Retinal pigment epithelial cell (primary cell): Measurements from ENCODE around the gene TSNAX.

Experiments used
- DNase-seq: peaks from one replicate; pipeline ENCODE4 v3.0.0-alpha.2; 2010; ENCODE audit warnings: low read depth
- H3K4me3 ChIP-seq: 2 replicates; pipeline ENCODE4 v1.5.1; 2011; ENCODE audit warnings: mild to moderate bottlenecking, low read length, control low read depth, moderate library complexity
- TF ChIP-seq, protein P1 (sequence below): conservative IDR thresholded peaks from 2 replicates; pipeline ENCODE4 v1.5.1; 2011; ENCODE audit warnings: low read depth, low read length, control low read depth, inconsistent platforms

TSNAX gene

GRCh38 chr1:231605149-231606100, 77.0 kb downstream of the TSNAX start:
- TF ChIP-seq, protein P1, sequence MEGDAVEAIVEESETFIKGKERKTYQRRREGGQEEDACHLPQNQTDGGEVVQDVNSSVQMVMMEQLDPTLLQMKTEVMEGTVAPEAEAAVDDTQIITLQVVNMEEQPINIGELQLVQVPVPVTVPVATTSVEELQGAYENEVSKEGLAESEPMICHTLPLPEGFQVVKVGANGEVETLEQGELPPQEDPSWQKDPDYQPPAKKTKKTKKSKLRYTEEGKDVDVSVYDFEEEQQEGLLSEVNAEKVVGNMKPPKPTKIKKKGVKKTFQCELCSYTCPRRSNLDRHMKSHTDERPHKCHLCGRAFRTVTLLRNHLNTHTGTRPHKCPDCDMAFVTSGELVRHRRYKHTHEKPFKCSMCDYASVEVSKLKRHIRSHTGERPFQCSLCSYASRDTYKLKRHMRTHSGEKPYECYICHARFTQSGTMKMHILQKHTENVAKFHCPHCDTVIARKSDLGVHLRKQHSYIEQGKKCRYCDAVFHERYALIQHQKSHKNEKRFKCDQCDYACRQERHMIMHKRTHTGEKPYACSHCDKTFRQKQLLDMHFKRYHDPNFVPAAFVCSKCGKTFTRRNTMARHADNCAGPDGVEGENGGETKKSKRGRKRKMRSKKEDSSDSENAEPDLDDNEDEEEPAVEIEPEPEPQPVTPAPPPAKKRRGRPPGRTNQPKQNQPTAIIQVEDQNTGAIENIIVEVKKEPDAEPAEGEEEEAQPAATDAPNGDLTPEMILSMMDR, result no peak
- H3K4me3 ChIP-seq, result no peak overlapping the region
- DNase-seq, result no peak

GRCh38 chr1:231606712-231607111, 78.2 kb downstream of the TSNAX start:
- no peak overlapping the region for H3K4me3 ChIP-seq
- TF ChIP-seq, protein P1, result no peak
- DNase-seq, result no peak

- no peak for DNase-seq
- TF ChIP-seq, protein P1, result no peak
- H3K4me3 ChIP-seq, result no peak overlapping the region
Observed at GRCh38 chr1:231610388-231610787, 81.9 kb downstream of the TSNAX start.

- TF ChIP-seq, protein P1, result no peak
- H3K4me3 ChIP-seq, result no peak overlapping the region
- no peak for DNase-seq
Observed at GRCh38 chr1:231611111-231611510, 82.6 kb downstream of the TSNAX start.

DNA sequence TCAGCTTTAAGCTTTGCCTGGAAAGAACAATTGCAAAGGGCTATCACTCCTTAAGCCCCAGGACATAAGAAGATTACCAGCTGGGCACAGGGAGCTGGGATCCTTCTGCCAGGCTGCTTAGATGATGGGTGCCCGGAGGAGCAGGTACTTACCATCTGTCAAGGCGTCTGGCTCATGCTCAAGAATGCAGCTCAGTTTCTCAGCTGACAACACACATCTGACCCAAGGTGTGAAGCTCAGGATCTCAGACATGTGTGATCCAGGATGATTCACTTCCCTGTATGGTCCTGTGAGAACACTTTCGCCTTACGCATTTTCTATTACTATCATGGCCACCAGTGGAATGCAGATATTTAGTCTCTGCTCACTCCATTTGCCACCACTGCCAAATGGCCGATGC, 83.4 kb downstream of the TSNAX start:
- TF ChIP-seq, protein P1, result no peak
- H3K4me3 ChIP-seq, result no peak overlapping the region
- DNase-seq, result peak; percentile 21

DNA sequence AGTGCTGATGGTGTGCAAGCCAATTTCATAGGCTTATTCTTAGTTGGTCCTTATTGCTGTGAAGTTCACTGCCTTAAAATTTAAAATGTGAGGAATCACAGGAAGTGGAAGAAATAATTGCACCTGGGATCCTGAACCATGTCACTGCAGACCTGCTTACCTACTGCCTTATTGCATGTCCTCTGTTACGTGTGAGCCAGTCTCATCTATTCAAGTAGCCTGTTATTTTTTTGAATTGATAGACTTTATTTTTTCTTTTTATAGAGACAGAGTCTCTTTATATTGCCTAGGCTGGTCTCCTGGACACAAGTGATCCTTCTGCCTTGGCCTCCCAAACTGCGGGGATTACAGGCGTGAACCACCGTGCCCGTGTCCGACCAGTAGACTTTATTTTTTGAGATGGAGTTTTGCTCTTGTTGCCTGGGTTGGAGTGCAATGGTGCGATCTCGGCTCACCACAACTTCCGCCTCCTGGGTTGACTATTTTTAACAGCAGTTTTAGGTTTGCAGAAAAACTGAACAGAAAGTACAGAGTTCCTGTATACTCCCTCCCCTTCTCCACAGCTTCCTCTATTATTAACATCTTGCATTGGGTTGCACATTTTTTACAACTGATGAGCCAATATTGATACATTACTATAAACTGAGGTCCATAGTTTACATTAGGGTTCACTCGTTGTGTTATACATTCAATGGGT, 84.1 kb downstream of the TSNAX start:
- DNase-seq, result no peak
- TF ChIP-seq, protein P1, result no peak
- no peak overlapping the region for H3K4me3 ChIP-seq
